Fibroblast of skin of back (primary cell): ENCODE measurements around the gene GPR107. TPM values are rescaled to one million over a fixed set of nuclear protein-coding genes. Genes with fewer than 3 reads are reported as not detected.
"Not testable (repeated sequence)": the region's sequence is repeated elsewhere in the genome, so short reads cannot be mapped to it uniquely, and the experiment has no call there.

Source experiments
- DNase-seq: peaks from one replicate; pipeline ENCODE4 v3.0.0-alpha.2; 2013
- polyA plus RNA-seq, 2 experiments: library from polyadenylated mRNA; unstranded; fragments of 120-200 nt; gene quantifications; one replicate each; pipeline ENCODE4 v1.2.1, GENCODE V29; 2013; ENCODE audit not compliant: insufficient read length in 2 of 2

GPR107 gene
- polyA plus RNA-seq (2013, experiment 1 of 2; ENCODE audit: insufficient read length): 38.2 TPM
- 42.8 TPM for polyA plus RNA-seq (2013, experiment 2 of 2; ENCODE audit: insufficient read length)

- peak; percentile 74 for DNase-seq
Measured at GRCh38 chr9:130053504-130054324, at the start of gene GPR107. Gene GPR107 (plus strand): TSS chr9:130053906. CDS start chr9:130053933, 27 bp downstream.

- no peak for DNase-seq
Measured at GRCh38 chr9:130003943-130004552, 49.7 kb upstream of the GPR107 start.

GRCh38 chr9:130006952-130007351 is 46.8 kb upstream of the GPR107 start:
- not testable (repeated sequence) for DNase-seq

- no peak for DNase-seq
Measured at GRCh38 chr9:130008538-130008937, 45.2 kb upstream of the GPR107 start.

- not testable (repeated sequence) for DNase-seq
Measured at GRCh38 chr9:130009546-130009945, 44.2 kb upstream of the GPR107 start.

GRCh38 chr9:130010151-130010988 is 43.3 kb upstream of the GPR107 start:
- DNase-seq: no peak

- no peak for DNase-seq
Measured at GRCh38 chr9:130013326-130013725, 40.4 kb upstream of the GPR107 start.

GRCh38 chr9:130015353-130016019 is 38.2 kb upstream of the GPR107 start:
- DNase-seq: no peak

GRCh38 chr9:130017076-130017475 is 36.6 kb upstream of the GPR107 start:
- no peak for DNase-seq

- DNase-seq: not testable (repeated sequence)
Measured at GRCh38 chr9:130017510-130017909, 36.2 kb upstream of the GPR107 start.

- DNase-seq: no peak
Measured at GRCh38 chr9:130018265-130018664, 35.4 kb upstream of the GPR107 start.

- DNase-seq: no peak
Measured at GRCh38 chr9:130020618-130021017, 33.1 kb upstream of the GPR107 start.

GRCh38 chr9:130021123-130021522 is 32.6 kb upstream of the GPR107 start:
- DNase-seq: no peak

GRCh38 chr9:130021842-130022241 is 31.9 kb upstream of the GPR107 start:
- not testable (repeated sequence) for DNase-seq

- no peak for DNase-seq
Measured at GRCh38 chr9:130022566-130023143, 31.1 kb upstream of the GPR107 start.

- no peak for DNase-seq
Measured at GRCh38 chr9:130023144-130023787, 30.4 kb upstream of the GPR107 start.

GRCh38 chr9:130023994-130024596 is 29.6 kb upstream of the GPR107 start:
- DNase-seq: no peak

GRCh38 chr9:130024597-130024994 is 29.1 kb upstream of the GPR107 start:
- DNase-seq: peak; percentile 37

- DNase-seq: no peak
Measured at GRCh38 chr9:130026583-130027340, 26.9 kb upstream of the GPR107 start.
